PC-3 (cell line): ENCODE measurements around the gene NINL.

ENCODE experiments used
- CTCF ChIP-seq: fragments of 300-600 bp; sonication (generic); conservative IDR thresholded peaks from 2 replicates; pipeline ENCODE4 v1.5.1; 2017; ENCODE audit warnings: antibody characterized with exemption, low read depth, mild to moderate bottlenecking, low read length
- EZH2 ChIP-seq: fragments of 300-600 bp; sonication (generic); IDR thresholded peaks from one replicate; pipeline ENCODE4 v1.6.1; 2017; ENCODE audit warnings: antibody characterized with exemption, mild to moderate bottlenecking, low read length; ENCODE audit not compliant: unreplicated experiment
- EZH2phosphoT487 ChIP-seq: fragments of 300-600 bp; sonication (generic); IDR thresholded peaks from 2 replicates; pipeline ENCODE4 v1.6.1; 2018; ENCODE audit warnings: mild to moderate bottlenecking, antibody characterized with exemption, low read length, borderline replicate concordance

- TF ChIP-seq CTCF (peak; percentile 65), EZH2 (no peak), EZH2phosphoT487 (no peak)
Observed at GRCh38 chr20:25532015-25532751, 53.1 kb downstream of the NINL start.
